ENCODE data around the gene EPHA7. TPM values are rescaled to one million over a fixed set of nuclear protein-coding genes. Genes with fewer than 3 reads are reported as not detected.

Gene EPHA7
- total and polyA plus RNA-seq, 2 donors (not counting 3 experiments of a cell fraction or from before 2014, with no cell fraction given) = not detected

DNA sequence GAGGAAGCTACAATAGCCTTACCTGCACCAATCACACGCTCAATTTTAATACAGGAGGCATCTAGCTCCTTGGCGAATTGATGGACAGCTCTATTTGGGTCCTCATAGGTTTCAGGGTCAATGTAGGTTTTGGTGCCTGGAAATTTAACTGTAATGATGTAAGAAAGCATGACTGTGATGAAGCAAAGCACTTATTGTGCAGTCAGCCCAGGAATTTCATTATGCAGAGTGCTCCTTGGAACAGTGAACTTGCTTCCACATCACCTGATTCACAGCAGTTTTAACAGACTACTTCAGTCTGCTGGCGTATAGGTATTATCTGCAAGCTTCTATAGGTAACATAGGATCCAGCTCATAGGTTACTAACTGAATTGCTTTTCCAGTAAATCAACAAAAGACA lies 160.0 kb downstream of the EPHA7 start:
- CTCF ChIA-PET = no interaction called here

More for the DNA sequence above, 160.0 kb downstream of the EPHA7 start:
- BruUV-seq (replicated peaks) = no TSS peak
- TF ChIP-seq, protein P1, sequence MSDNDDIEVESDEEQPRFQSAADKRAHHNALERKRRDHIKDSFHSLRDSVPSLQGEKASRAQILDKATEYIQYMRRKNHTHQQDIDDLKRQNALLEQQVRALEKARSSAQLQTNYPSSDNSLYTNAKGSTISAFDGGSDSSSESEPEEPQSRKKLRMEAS (IDR thresholded peaks at IDR 0.05; ENCODE audit: insufficient read depth, insufficient read length) = no peak
- no peak for TF ChIP-seq GATA2 (IDR thresholded peaks at IDR 0.05; ENCODE audit: insufficient read depth, insufficient read length, low read depth, low read length)
- TF ChIP-seq POLR2A (IDR thresholded peaks at IDR 0.05; ENCODE audit: low read depth, low read length) = no peak
- TF ChIP-seq, protein P2, sequence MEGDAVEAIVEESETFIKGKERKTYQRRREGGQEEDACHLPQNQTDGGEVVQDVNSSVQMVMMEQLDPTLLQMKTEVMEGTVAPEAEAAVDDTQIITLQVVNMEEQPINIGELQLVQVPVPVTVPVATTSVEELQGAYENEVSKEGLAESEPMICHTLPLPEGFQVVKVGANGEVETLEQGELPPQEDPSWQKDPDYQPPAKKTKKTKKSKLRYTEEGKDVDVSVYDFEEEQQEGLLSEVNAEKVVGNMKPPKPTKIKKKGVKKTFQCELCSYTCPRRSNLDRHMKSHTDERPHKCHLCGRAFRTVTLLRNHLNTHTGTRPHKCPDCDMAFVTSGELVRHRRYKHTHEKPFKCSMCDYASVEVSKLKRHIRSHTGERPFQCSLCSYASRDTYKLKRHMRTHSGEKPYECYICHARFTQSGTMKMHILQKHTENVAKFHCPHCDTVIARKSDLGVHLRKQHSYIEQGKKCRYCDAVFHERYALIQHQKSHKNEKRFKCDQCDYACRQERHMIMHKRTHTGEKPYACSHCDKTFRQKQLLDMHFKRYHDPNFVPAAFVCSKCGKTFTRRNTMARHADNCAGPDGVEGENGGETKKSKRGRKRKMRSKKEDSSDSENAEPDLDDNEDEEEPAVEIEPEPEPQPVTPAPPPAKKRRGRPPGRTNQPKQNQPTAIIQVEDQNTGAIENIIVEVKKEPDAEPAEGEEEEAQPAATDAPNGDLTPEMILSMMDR (IDR thresholded peaks at IDR 0.05; ENCODE audit: extremely low read depth in 1 of 2, insufficient read depth in 1 of 2, low read depth in 1 of 2, low read length in 2 of 2) = no peak
- TF ChIP-seq EZH2 (IDR thresholded peaks at IDR 0.05; ENCODE audit: borderline replicate concordance, low read depth, low read length, severe bottlenecking) = no peak
- TF ChIP-seq MYC (IDR thresholded peaks at IDR 0.05; ENCODE audit: low read depth, low read length) = no peak
- no peak for TF ChIP-seq FOS (IDR thresholded peaks at IDR 0.05; ENCODE audit: borderline replicate concordance, insufficient read depth, low read length)
- TF ChIP-seq JUN (IDR thresholded peaks at IDR 0.05; ENCODE audit: borderline replicate concordance, insufficient read depth, insufficient read length, low read depth) = no peak
- TF ChIP-seq POLR2AphosphoS5 (IDR thresholded peaks at IDR 0.05; ENCODE audit: insufficient read depth, low read depth, low read length) = no peak
- FAIRE-seq = no peak
- Histone ChIP-seq H3K79me2 (ENCODE audit: control insufficient read depth, insufficient read depth, low read length) (no peaks in the 10 kb centered on the region), H2AFZ (ENCODE audit: low read depth, low read length) (no peak overlapping the region), H3K4me1 (ENCODE audit: control insufficient read depth, extremely low read depth, insufficient read depth, low read length) (no peaks in the 10 kb centered on the region), H3K4me3 (replicated peaks in 1 of 3; ENCODE audit: insufficient read depth in 1 of 3, low read depth in 1 of 3, low read length in 3 of 3) (no peak overlapping the region), H3K9me3 (replicated peaks; ENCODE audit: control insufficient read depth, insufficient read depth, low read length) (no peaks in the 10 kb centered on the region), H3K36me3 (ENCODE audit: control insufficient read depth in 2 of 2, extremely low read depth in 1 of 2, insufficient read depth in 2 of 2, low read length in 2 of 2) (no peaks in the 10 kb centered on the region), H3K4me2 (ENCODE audit: insufficient read depth, low read length) (no peak overlapping the region), H3K27ac (ENCODE audit: insufficient read depth, low read depth, low read length) (no peak overlapping the region), H4K20me1 (replicated peaks; ENCODE audit: control insufficient read depth, extremely low read depth, insufficient read depth, low read length) (no peaks in the 10 kb centered on the region), H3K9me1 (replicated peaks; ENCODE audit: control insufficient read depth, extremely low read depth, insufficient read depth, low read length) (no peaks in the 10 kb centered on the region), H3K9ac (replicated peaks; ENCODE audit: extremely low read depth, insufficient read depth, low read length) (no peak overlapping the region), H3K27me3 (ENCODE audit: control insufficient read depth in 2 of 2, insufficient read depth in 2 of 2, low read length in 2 of 2) (no peaks in the 10 kb centered on the region)
- intact Hi-C loops (cut with micrococcal nuclease) = no loop called here
- POLR2A ChIA-PET = no interaction called here
- dilution Hi-C loops (cut with MboI; ENCODE audit: extremely low pct_ligation_motif_present, low sequenced_read_pairs) = no loop called here
- no peak for DNase-seq (ENCODE audit: low read depth, low spot score)

All from endothelial cell of umbilical vein (primary cell).